GM19328 (cell line): ENCODE measurements around the gene TENM3.
"Not testable (repeated sequence)": the region's sequence is repeated elsewhere in the genome, so short reads cannot be mapped to it uniquely, and the experiment has no call there.

Experiments
- ATAC-seq: cut with Tn5 transposase; IDR thresholded peaks from one replicate; pipeline ENCODE4 v1.9.1; 2021; ENCODE audit warnings: mild to moderate bottlenecking, moderate library complexity; ENCODE audit not compliant: unreplicated experiment

Gene TENM3

DNA sequence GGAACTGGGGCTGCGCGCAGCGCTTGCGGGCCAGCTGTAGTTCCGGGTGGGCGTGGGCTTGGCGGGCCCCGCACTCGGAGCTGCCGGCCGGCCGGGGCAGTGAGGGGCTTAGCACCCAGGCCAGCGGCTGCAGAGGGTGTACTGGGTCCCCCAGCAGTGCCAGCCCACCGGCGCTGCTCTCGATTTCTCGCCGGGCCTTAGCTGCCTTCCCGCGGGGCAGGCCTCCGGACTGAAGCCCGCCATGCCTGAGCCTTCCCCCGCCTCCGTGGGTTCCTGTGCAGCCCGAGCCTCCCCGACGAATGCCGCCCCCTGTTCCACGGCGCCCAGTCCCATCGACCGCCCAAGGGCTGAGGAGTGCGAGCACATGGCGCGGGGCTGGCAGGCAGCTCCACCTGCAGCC lies 143.4 kb downstream of the TENM3 start:
- not testable (repeated sequence) for ATAC-seq

- ATAC-seq = no peak
Measured at GRCh38 chr4:182391111-182391684, 148.0 kb downstream of the TENM3 start.

DNA sequence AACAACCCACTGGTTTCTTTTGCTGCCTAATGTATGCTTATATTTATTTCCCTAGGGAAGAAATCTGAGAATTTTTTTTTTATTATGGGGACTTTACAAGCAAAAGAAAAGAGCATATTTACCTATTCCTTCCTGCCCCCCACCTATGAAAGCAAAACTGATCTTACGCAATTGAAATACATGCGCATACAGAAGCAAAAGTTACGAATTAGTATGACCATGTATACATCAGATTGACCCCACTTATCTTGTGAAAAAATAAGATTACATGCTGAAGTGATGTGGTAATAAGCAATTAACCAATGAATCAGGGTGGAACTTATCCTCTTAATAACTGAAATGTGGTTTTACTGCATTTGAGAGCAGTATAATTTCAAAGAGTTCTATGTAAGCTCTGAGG lies 151.0 kb downstream of the TENM3 start:
- no peak for ATAC-seq

- no peak for ATAC-seq
Measured at GRCh38 chr4:182400081-182400480, 156.9 kb downstream of the TENM3 start.

- ATAC-seq = no peak
Measured at GRCh38 chr4:182400790-182401189, 157.6 kb downstream of the TENM3 start.

GRCh38 chr4:182404376-182404775 lies 161.2 kb downstream of the TENM3 start:
- no peak for ATAC-seq

DNA sequence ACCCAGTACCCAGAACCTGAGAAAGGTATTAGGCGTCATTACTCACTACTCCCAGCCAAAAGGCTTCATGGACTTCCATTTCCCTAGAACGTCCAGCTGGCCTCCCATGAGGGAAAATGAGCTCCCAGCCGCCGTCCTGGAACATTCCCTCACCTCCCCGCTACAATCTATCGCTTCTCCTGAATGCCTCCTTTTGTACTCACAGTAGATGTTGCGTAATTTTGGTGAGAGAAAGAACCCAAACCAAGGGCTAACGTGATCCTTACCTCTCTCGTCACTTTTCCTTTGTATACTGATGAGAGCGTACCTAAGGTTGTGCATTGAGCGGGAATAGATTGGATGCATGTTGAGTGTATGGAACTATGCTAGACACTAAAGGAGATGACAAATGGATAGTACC lies 161.9 kb downstream of the TENM3 start:
- ATAC-seq = no peak

- ATAC-seq = no peak
Measured at GRCh38 chr4:182409271-182409670, 166.1 kb downstream of the TENM3 start.

- no peak for ATAC-seq
Measured at GRCh38 chr4:182411391-182411790, 168.2 kb downstream of the TENM3 start.

DNA sequence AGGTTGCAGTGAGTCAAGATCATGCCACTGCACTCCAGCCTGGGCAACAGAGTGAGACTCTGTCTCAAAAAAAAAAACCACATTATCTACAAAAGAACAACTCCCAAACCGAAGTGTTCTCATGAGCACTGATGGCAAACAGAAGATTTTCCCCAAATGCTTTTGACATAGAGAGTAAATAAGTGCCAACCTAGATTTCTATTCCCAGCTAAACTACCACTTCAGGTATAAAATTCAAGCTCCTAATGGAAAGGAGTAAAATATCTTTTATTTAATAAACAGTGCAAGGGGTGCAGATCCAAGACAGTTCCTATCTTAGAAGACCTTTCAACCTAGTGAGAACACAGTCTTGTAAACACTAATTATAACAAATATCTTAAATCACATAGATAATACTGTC lies 170.3 kb downstream of the TENM3 start:
- no peak for ATAC-seq

DNA sequence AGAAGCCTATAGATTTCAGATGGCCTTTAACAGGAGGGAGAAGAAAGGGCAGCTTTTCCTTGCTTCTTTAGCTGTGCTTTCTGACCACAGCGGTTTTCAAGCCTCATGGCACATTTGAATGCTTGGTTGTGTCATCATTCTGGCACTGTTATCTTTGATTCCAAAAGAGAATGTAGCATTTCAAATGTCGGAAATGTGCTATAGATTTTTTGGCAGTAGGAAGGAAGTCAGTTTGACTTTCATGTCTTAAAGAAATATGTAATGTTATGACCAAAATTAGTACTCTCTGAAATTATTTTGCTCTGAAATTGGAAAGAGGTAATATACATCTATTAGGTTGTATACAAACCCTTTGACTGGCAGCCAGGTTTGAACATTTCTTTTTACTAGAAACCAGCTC lies 171.9 kb downstream of the TENM3 start:
- ATAC-seq = no peak

- ATAC-seq = no peak
Measured at GRCh38 chr4:182416067-182416466, 172.9 kb downstream of the TENM3 start.

DNA sequence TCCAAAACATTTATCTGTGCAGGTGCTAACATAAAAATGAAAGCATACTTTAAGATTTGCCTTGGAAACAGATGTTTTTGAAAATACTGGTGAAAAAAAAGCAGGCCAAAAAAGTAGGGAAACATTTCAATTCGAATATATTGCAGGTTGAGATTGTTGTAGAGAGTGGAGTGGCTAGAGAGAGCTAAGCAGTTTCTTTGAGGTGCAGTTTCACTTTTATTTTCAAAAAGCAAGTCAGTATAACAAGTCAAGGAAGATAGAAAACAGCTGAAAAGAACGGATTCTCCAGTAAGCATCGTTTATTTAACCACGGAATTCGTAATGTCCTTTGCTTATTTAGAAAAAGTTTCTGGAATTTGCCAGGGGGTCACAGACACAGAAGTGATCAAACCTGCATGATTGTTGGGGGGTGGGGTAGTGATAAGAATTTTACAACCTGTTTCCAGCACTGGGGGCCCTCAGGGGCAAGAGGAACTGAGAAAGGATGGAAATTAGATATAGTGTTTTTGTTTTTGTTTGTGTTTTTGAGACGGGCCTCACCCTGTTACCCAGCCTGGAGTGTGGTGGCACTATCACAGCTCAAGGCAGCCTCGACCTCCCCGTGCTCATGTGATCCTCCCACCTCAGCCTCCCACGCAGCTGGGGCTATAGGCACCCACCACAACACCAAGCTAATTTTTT lies 175.0 kb downstream of the TENM3 start:
- no peak for ATAC-seq

DNA sequence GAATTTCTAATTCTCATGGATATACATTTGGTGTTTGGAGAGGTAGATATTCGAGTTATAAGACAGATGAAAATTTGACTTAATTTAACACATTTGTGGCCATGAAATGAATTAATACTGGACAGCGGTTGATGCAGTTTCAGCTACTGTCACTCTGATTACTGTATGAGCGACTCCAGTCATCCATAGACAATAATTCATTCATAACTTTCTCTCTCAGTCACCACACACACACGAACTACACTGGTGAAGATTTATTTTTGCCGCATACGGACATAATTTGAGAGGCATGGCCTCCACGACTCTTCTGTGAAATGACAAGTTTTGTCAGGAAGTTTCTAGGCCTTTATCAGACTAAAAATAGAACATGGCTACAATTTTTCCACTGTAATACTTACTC lies 177.0 kb downstream of the TENM3 start:
- no peak for ATAC-seq

- no peak for ATAC-seq
Measured at GRCh38 chr4:182421753-182422152, 178.6 kb downstream of the TENM3 start.

DNA sequence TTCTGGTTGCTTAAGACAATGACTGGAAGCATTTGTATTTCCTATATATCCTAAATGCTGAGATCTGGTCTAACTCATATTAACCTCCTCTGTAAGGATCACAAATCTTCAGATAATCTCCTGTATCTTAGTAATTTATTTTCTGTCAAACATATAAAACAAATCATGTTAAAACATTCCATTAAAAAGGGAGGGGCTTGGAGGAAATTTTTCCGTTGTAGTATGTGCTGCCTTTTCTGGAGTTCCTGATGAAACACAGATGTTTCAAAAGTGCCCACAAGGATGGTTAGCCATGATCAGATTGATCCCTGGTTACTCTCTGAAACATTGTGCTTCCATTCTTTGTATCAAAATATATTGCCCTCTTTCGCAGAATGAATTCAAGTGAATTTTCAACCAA lies 182.1 kb downstream of the TENM3 start:
- ATAC-seq = no peak

DNA sequence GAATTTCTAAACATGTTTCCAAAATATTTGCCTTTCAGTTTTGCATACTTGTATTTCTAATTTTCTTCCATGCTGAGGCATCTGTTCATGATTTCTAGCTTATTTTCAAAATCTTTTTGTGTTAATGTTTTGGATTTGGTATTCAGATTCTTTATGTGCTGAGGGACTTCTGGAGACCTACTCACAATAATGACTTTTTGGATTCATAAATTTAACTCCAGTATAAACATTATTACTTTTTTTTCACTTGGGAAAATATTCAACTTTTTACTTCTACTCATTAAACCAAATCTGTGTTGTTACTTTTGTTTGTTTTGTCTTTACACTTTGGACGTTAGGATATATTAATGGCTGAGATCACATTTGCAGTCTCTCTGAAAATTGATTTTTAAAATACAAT lies 183.7 kb downstream of the TENM3 start:
- ATAC-seq = no peak

- ATAC-seq = no peak
Measured at GRCh38 chr4:182427554-182427953, 184.4 kb downstream of the TENM3 start.

GRCh38 chr4:182429896-182430295 lies 186.7 kb downstream of the TENM3 start:
- no peak for ATAC-seq

DNA sequence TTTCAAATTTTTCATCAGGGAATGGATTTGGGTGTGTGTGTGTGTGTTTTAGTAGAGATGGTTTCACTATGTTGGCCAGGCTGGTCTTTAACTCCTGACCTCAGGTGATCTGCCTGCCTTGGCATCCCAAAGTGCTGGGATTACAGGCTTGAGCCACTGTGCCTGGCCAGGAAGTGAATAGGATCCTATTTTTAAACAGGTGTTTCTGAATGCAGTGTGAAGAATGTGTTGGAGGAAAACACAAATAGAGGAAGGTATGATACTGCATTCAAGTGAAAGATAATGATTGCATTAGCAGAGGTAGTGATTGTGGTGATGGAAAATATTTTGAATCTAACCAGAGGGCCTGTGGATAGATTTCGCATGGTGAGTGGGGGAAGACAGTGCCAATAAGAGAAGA lies 189.6 kb downstream of the TENM3 start:
- no peak for ATAC-seq

DNA sequence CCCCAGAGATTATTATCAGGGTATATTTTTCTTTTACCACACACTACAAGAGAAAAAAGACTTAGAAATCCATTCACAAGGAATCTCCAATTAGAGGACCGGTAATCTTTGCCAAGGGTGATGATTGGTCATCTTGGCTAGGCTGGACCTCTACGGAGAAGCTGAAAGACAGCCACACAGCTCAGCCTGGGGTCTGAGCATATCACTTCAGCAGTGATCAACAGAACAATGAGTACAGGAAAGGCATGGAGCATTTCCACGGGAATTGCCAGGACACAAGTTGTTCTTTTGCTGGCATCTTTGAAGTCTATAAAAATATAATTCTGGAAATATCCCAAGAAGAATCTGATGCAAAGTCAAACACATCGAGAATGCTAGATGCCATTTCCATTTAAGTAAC lies 191.5 kb downstream of the TENM3 start:
- ATAC-seq = no peak

DNA sequence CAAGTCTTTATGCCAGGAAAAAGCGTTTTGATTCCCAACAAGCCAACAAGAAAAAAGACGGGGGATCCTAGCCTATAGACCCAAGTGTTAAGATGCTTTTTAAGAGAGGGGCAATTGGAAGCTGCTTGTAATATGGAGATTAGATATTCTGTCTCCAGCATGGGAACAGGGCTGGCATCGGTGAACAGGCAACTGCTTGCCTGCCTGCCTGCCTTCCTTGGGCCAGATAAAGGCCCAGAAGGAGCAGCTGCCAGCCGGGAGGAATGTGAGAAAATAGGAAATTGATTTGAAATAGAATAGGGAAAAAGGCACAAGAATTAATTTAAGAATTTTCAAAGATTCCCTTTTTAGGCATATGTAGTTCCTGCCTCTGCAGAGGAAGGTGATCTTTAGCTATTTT lies 192.2 kb downstream of the TENM3 start:
- no peak for ATAC-seq

GRCh38 chr4:182443070-182443469 lies 199.9 kb downstream of the TENM3 start:
- no peak for ATAC-seq
